Esophagus squamous epithelium (tissue), 5 donors: Measurements from ENCODE around the gene HDAC8. TPM values are rescaled to one million over a fixed set of nuclear protein-coding genes. Genes with fewer than 3 reads are reported as not detected.
"Not testable (repeated sequence)": the region's sequence is repeated elsewhere in the genome, so short reads cannot be mapped to it uniquely, and the experiment has no call there.

Source experiments
- DNase-seq: peaks from one replicate; lab custom pipeline; 2025; lab: John Stamatoyannopoulos, UW
- H3K27ac ChIP-seq, 4 donors: fragments of 200-600 bp; sonication (generic); one replicate each; pipeline ENCODE4 v1.5.1; 2016 to 2019; ENCODE audit warnings: mild to moderate bottlenecking in 1 of 4
- H3K27me3 ChIP-seq, 4 donors: fragments of 200-600 bp; sonication (generic); 1 replicate in 3 of 4; 2 replicates in 1 of 4; pipeline versions ENCODE4 v1.5.1 to v1.6.0; 2017 to 2021; ENCODE audit warnings: antibody characterized with exemption in 1 of 4
- H3K36me3 ChIP-seq, 3 donors: fragments of 200-600 bp; sonication (generic); one replicate each; pipeline ENCODE4 v1.5.1; 2016 to 2019
- H3K4me1 ChIP-seq, 3 donors: fragments of 200-600 bp; sonication (generic); one replicate each; pipeline ENCODE4 v1.5.1; 2017 to 2019
- H3K4me3 ChIP-seq, 4 donors: fragments of 200-600 bp; sonication (generic); 1 replicate in 3 of 4; 2 replicates in 1 of 4; pipeline ENCODE4 v1.5.1; 2016 to 2019; ENCODE audit warnings: mild to moderate bottlenecking in 2 of 4, moderate library complexity in 1 of 4
- H3K9me3 ChIP-seq, 3 donors: fragments of 200-600 bp; sonication (generic); one replicate each; pipeline ENCODE4 v1.5.1; 2016 to 2019
- POLR2A ChIP-seq, 4 donors: fragments of 450-650 bp; IDR thresholded peaks; one replicate each; pipeline ENCODE4 v1.6.1; 2017; ENCODE audit warnings: antibody characterized with exemption in 4 of 4, mild to moderate bottlenecking in 4 of 4, moderate library complexity in 3 of 4
- WGBS, 2 donors: methylation state at CpG; one replicate each; pipeline ENCODE4 v1.1.5; 2018; 5-methylcytosine and 5-hydroxymethylcytosine counted together
- intact Hi-C: fragments of 100-400 bp; cut with DNase I; formaldehyde crosslinking; loops from one replicate; pipeline ENCODE4 v1.15.0; 2022
- total RNA-seq, 4 donors: library from RNA; depleted of rRNA; stranded (reverse); fragments of >200 nt; gene quantifications; one replicate each; pipeline ENCODE4 v1.1.0, GENCODE V29; 2016
- TF ChIP-seq, protein P1 (sequence below), 6 experiments: fragments of 450-650 bp in 4 of 6; fragments of 200-600 bp in 2 of 6; sonication (generic) in 2 of 6; IDR thresholded peaks; one replicate each; pipeline ENCODE4 v1.5.1; 2016 to 2019; ENCODE audit warnings: antibody characterized with exemption in 6 of 6, mild to moderate bottlenecking in 4 of 6, moderate library complexity in 4 of 6
- donor health status: DM: yes; HTN: yes; CAD: no.

The HDAC8 gene
- total RNA-seq, 4 donors from 2014 or later: 16.8 to 26.9 (median 18.0) TPM

DNA sequence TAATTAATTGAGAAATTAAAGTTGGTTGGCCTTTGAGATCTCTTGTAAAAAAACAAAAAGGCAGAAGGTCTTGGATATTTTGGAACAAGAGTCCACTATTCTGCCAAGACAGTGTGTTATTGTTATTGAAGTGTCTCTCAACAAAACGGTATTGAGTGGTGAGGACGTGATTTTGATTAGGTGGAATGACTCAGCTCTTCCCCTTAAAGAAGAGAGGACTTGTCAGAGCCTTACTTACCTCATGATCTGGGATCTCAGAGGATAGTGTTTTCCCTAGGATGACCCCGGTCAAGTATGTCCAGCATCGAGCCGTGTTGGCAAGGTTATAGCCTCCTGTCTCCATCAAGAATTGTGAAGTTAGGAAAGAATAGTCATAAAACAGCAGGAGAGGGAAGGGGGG is 110.9 kb downstream of the HDAC8 start:
- DNase-seq: no peak
- Histone ChIP-seq H3K27me3 (no peaks in the 10 kb centered on the region), H3K36me3 (peaks cover 0 to 35% (median 3%) of the 10 kb centered on the region in 3 donors), H3K4me1 (no peaks in the 10 kb centered on the region), H3K4me3 (no peak overlapping the region), H3K27ac (no peak overlapping the region), H3K9me3 (no peaks in the 10 kb centered on the region)
- TF ChIP-seq, protein P1, sequence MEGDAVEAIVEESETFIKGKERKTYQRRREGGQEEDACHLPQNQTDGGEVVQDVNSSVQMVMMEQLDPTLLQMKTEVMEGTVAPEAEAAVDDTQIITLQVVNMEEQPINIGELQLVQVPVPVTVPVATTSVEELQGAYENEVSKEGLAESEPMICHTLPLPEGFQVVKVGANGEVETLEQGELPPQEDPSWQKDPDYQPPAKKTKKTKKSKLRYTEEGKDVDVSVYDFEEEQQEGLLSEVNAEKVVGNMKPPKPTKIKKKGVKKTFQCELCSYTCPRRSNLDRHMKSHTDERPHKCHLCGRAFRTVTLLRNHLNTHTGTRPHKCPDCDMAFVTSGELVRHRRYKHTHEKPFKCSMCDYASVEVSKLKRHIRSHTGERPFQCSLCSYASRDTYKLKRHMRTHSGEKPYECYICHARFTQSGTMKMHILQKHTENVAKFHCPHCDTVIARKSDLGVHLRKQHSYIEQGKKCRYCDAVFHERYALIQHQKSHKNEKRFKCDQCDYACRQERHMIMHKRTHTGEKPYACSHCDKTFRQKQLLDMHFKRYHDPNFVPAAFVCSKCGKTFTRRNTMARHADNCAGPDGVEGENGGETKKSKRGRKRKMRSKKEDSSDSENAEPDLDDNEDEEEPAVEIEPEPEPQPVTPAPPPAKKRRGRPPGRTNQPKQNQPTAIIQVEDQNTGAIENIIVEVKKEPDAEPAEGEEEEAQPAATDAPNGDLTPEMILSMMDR (IDR thresholded peaks at IDR 0.05): no peak
- TF ChIP-seq POLR2A (IDR thresholded peaks at IDR 0.05): no peak
- intact Hi-C loops: no loop called here
- 50 to 82% methylated on average over 5 of the region's 5 CpGs for WGBS, 2 donors

DNA sequence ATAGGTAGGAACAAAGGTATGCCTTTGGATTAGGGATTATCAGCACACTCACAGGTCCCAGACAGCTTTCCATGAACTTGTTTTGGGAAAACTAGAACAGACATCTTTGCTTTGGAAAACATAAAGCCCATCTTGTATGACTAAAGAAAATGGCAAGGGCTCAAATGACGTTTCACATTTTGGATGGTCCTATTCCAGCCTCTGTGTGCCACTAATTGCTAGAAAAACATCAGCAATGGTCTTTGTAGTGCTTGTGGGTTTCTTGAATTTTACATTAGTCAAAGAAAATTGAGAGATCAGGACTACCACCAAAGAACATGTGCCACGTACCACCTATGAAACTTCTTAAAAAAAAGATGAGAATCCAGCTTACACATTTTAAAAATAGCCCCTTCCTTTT is 111.4 kb downstream of the HDAC8 start:
- TF ChIP-seq, protein P1 (IDR thresholded peaks at IDR 0.05): no peak
- no peak for TF ChIP-seq POLR2A (IDR thresholded peaks at IDR 0.05)
- intact Hi-C loops: no loop called here
- WGBS, 2 donors: 80 to 89% methylated on average over 2 of the region's 2 CpGs
- no peak for DNase-seq
- H3K4me1 ChIP-seq: no peaks in the 10 kb centered on the region
- no peak overlapping the region for H3K27ac ChIP-seq
- no peak overlapping the region for H3K4me3 ChIP-seq
- H3K27me3 ChIP-seq: no peaks in the 10 kb centered on the region
- no peaks in the 10 kb centered on the region for H3K9me3 ChIP-seq
- peaks cover 0 to 35% (median 3%) of the 10 kb centered on the region in 3 donors for H3K36me3 ChIP-seq

DNA sequence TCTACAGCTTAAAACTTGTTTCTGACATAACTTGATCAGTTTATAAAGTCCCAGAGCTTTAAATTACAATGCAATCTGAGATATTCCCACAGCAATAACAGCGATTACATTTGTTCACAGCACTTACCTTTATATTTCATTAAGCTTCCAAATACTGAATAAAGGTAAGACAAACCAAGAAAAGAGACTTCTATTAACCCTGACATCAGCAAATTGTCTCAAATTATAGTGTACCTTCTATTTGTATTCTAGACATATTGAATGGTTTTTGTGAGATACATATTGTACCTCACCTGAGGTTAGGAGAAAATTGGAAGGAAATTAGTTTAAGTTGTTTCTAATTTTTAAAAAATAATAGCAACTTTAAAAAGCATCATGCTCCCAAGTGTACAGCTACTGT is 111.9 kb downstream of the HDAC8 start:
- no peaks in the 10 kb centered on the region for H3K27me3 ChIP-seq
- no peaks in the 10 kb centered on the region for H3K9me3 ChIP-seq
- H3K36me3 ChIP-seq: peaks cover 0 to 35% (median 3%) of the 10 kb centered on the region in 3 donors
- WGBS, 2 donors: 85 to 89% methylated on average over 1 of the region's 1 CpG
- H3K4me3 ChIP-seq: no peak overlapping the region
- intact Hi-C loops: no loop called here
- TF ChIP-seq POLR2A (IDR thresholded peaks at IDR 0.05): no peak
- TF ChIP-seq, protein P1 (IDR thresholded peaks at IDR 0.05): no peak
- no peak overlapping the region for H3K27ac ChIP-seq
- no peak for DNase-seq
- H3K4me1 ChIP-seq: no peaks in the 10 kb centered on the region

DNA sequence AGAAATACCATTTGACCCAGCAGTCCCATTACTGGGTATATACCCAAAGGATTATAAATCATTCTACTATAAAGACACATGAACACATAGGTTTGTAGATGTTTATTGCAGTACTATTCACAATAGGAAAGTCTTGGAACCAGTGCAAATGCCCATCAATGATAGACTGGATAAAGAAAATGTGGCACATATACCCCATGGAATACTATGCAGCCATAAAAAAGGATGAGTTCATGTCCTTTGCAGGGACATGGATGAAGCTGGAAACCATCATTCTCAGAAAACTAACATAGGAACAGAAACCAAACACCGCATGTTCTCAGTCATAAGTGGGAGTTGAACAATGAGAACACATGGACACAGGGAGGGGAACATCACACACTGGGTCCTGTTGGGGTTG is 123.6 kb downstream of the HDAC8 start:
- H3K4me1 ChIP-seq, H3K27ac ChIP-seq: not testable (repeated sequence)

DNA sequence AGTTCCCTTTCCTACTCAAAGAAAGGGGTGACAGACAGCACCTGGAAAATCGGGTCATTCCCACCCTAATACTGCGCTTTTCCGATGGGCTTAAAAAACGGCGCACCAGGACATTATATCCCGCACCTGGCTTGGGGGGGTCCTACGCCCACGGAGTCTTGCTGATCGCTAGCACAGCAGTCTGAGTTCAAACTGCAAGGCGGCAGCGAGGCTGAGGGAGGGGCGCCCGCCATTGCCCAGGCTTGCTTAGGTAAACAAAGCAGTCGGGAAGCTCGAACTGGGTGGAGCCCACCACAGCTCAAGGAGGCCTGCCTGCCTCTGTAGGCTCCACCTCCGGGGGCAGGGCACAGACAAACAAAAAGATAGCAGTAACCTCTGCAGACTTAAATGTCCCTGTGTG is 131.9 kb downstream of the HDAC8 start:
- H3K9me3 ChIP-seq, H3K27me3 ChIP-seq, intact Hi-C loops, H3K4me1 ChIP-seq, H3K27ac ChIP-seq, DNase-seq, H3K4me3 ChIP-seq: not testable (repeated sequence)
- H3K36me3 ChIP-seq: peaks cover 0 to 34% (median 0%) of the 10 kb centered on the region in 3 donors
- 98% methylated on average over 8 of the region's 16 CpGs; no CpG with 5 or more reads in 1 of the 2 donors for WGBS, 2 donors

More for the DNA sequence above, 123.6 kb downstream of the HDAC8 start:
- H3K27me3 ChIP-seq, H3K36me3 ChIP-seq, DNase-seq, intact Hi-C loops, H3K9me3 ChIP-seq, H3K4me3 ChIP-seq: not testable (repeated sequence)
- WGBS, 2 donors: 91 to 100% methylated on average over 1 of the region's 1 CpG

DNA sequence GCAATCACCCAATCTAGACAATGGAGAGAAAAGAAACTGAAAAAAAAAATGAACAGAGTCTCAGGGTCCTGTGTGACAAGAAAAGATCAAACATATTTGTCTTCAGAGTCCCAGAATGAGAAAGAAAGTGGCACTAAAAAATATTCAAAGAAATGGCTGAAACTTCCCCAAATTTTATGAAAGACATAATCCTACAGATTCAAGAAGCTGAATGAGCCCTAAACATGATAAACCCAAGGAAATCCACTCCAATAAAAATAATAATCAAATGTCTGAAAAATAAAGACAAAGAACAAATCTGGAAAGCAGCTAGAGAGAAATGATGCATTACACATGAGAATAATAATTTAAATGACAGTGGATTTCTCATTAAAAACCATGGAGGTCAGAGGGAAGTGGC is 136.6 kb downstream of the HDAC8 start:
- Histone ChIP-seq H3K4me3 (no peak overlapping the region), H3K27ac (no peak overlapping the region), H3K36me3 (peaks cover 0 to 42% (median 0%) of the 10 kb centered on the region in 3 donors), H3K4me1 (no peaks in the 10 kb centered on the region), H3K9me3 (peaks cover 0 to 7% (median 0%) of the 10 kb centered on the region in 3 donors), H3K27me3 (no peaks in the 10 kb centered on the region)
- TF ChIP-seq, protein P1 (IDR thresholded peaks at IDR 0.05): no peak
- no peak for TF ChIP-seq POLR2A (IDR thresholded peaks at IDR 0.05)
- no peak for DNase-seq
- intact Hi-C loops: no loop called here
